Kidney epithelial cell (primary cell): ENCODE measurements around the gene IGFBP1. TPM values are rescaled to one million over a fixed set of nuclear protein-coding genes. Genes with fewer than 3 reads are reported as not detected.

Source experiments
- DNase-seq: peaks from one replicate; pipeline ENCODE4 v3.0.0-alpha.2; 2010; ENCODE audit warnings: low read depth
- H3K27me3 ChIP-seq: 2 replicates; pipeline ENCODE4 v1.6.0; 2011; ENCODE audit warnings: low read length; ENCODE audit not compliant: control insufficient read depth, insufficient read depth
- H3K36me3 ChIP-seq: 2 replicates; pipeline ENCODE4 v1.5.1; 2011; ENCODE audit warnings: low read length; ENCODE audit not compliant: control insufficient read depth, insufficient read depth
- H3K4me3 ChIP-seq: 2 replicates; pipeline ENCODE4 v1.5.1; 2011; ENCODE audit warnings: low read depth, mild to moderate bottlenecking, control low read depth, low read length
- total RNA-seq: library from RNA; depleted of rRNA; stranded (reverse); fragments of >200 nt; gene quantifications from 2 replicates; pipeline ENCODE4 v1.2.3, GENCODE V29; 2015
- TF ChIP-seq, protein P1 (sequence below): IDR thresholded peaks from 2 replicates; pipeline ENCODE4 v1.5.1; 2011; ENCODE audit warnings: mild to moderate bottlenecking, moderate library complexity, low read length, control low read depth, inconsistent platforms; ENCODE audit not compliant: insufficient read depth, poor library complexity, severe bottlenecking

Gene IGFBP1
- total RNA-seq, 1 donor from 2014 or later = 13.5 TPM

DNA sequence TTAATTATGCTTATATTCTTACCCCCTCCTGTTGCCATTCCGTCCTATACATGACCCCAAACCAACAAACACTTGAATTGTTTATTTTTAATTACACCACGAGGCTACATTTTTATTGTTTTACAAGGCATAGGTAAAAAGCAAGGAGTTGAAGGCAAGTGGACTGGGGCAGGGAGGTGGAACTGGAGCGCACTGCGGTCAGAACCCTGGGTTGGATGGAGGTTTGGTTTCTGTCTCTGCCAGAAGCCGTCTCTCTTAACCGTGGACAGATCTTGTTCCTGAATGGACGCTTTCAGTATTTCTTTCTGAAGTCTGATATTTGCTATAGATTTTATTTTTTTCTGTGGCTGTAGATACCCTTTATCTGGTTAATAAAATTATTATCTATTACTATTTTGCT, 52.7 kb downstream of the IGFBP1 start:
- Histone ChIP-seq H3K4me3 (no peak overlapping the region), H3K36me3 (no peaks in the 10 kb centered on the region), H3K27me3 (no peaks in the 10 kb centered on the region)
- TF ChIP-seq, protein P1, sequence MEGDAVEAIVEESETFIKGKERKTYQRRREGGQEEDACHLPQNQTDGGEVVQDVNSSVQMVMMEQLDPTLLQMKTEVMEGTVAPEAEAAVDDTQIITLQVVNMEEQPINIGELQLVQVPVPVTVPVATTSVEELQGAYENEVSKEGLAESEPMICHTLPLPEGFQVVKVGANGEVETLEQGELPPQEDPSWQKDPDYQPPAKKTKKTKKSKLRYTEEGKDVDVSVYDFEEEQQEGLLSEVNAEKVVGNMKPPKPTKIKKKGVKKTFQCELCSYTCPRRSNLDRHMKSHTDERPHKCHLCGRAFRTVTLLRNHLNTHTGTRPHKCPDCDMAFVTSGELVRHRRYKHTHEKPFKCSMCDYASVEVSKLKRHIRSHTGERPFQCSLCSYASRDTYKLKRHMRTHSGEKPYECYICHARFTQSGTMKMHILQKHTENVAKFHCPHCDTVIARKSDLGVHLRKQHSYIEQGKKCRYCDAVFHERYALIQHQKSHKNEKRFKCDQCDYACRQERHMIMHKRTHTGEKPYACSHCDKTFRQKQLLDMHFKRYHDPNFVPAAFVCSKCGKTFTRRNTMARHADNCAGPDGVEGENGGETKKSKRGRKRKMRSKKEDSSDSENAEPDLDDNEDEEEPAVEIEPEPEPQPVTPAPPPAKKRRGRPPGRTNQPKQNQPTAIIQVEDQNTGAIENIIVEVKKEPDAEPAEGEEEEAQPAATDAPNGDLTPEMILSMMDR = no peak
- DNase-seq = no peak

Other genes starting within 250 kb of the IGFBP1 start
- not detected in 2 replicates for gene CCDC201, start 15.4 kb upstream of the IGFBP1 start, total RNA-seq
- gene IGFBP3, start 32.8 kb downstream of the IGFBP1 start, total RNA-seq = 152 and 162 TPM in 2 replicates